Ectodermal cell (in vitro differentiated cells): Measurements from ENCODE around the gene IHH.

Experiments used
- H3K27ac ChIP-seq: 2 replicates; pipeline ENCODE4 v1.7.0; 2013; ENCODE audit warnings: mild to moderate bottlenecking, low read depth, low read length; ENCODE audit not compliant: insufficient read depth, poor library complexity, severe bottlenecking
- H3K27me3 ChIP-seq: 2 replicates; pipeline ENCODE4 v1.7.0; 2013; ENCODE audit warnings: mild to moderate bottlenecking, low read length; ENCODE audit not compliant: insufficient read depth, control insufficient read depth, poor library complexity, severe bottlenecking
- H3K36me3 ChIP-seq: one replicate; pipeline ENCODE4 v1.7.0; 2013; ENCODE audit warnings: low read length; ENCODE audit not compliant: control insufficient read depth, insufficient read depth
- H3K4me1 ChIP-seq: one replicate; pipeline ENCODE4 v1.7.0; 2013; ENCODE audit warnings: low read length; ENCODE audit not compliant: control insufficient read depth, insufficient read depth
- H3K4me3 ChIP-seq: 2 replicates; pipeline ENCODE4 v1.7.0; 2013; ENCODE audit warnings: low read depth, low read length, control low read depth; ENCODE audit not compliant: insufficient read depth
- H3K9me3 ChIP-seq: 2 replicates; pipeline ENCODE4 v1.7.0; 2013; ENCODE audit warnings: mild to moderate bottlenecking, low read length, moderate library complexity; ENCODE audit not compliant: control insufficient read depth
- WGBS, 2 experiments: methylation state at CpG; one replicate each; pipeline ENCODE4 v1.1.7; 2013; ENCODE audit warnings: missing lambda C conversion rate in 2 of 2; 5-methylcytosine and 5-hydroxymethylcytosine counted together

The IHH gene

GRCh38 chr2:219089330-219089729, 28.6 kb upstream of the IHH start:
- H3K4me1 ChIP-seq, result peaks cover 16% of the 10 kb centered on the region
- H3K27me3 ChIP-seq, result no peaks in the 10 kb centered on the region
- no peaks in the 10 kb centered on the region for H3K9me3 ChIP-seq
- H3K27ac ChIP-seq, result no peak overlapping the region
- WGBS, 2 experiments, result 97% methylated on average over 3 of the region's 4 CpGs
- no peak overlapping the region for H3K4me3 ChIP-seq
- H3K36me3 ChIP-seq, result no peaks in the 10 kb centered on the region

- H3K4me1 ChIP-seq, result peaks cover 16% of the 10 kb centered on the region
- no CpG with 5 or more reads among the region's 1 CpG for WGBS, 2 experiments
- H3K27me3 ChIP-seq, result no peaks in the 10 kb centered on the region
- H3K9me3 ChIP-seq, result no peaks in the 10 kb centered on the region
- no peaks in the 10 kb centered on the region for H3K36me3 ChIP-seq
- no peak overlapping the region for H3K27ac ChIP-seq
- H3K4me3 ChIP-seq, result no peak overlapping the region
These were observed 27.1 kb upstream of the IHH start for GRCh38 chr2:219087848-219088247.

GRCh38 chr2:219087361-219087760, 26.6 kb upstream of the IHH start:
- Histone ChIP-seq H3K36me3 (no peaks in the 10 kb centered on the region), H3K27ac (peak overlapping the region; percentile 2), H3K9me3 (no peaks in the 10 kb centered on the region), H3K4me3 (no peak overlapping the region), H3K4me1 (peaks cover 16% of the 10 kb centered on the region), H3K27me3 (no peaks in the 10 kb centered on the region)
- 65 to 66% methylated on average over 5 of the region's 5 CpGs for WGBS, 2 experiments

GRCh38 chr2:219086196-219086595, 25.5 kb upstream of the IHH start:
- no peak overlapping the region for H3K4me3 ChIP-seq
- H3K9me3 ChIP-seq, result no peaks in the 10 kb centered on the region
- H3K36me3 ChIP-seq, result no peaks in the 10 kb centered on the region
- no peak overlapping the region for H3K27ac ChIP-seq
- no peaks in the 10 kb centered on the region for H3K27me3 ChIP-seq
- H3K4me1 ChIP-seq, result peaks cover 16% of the 10 kb centered on the region

GRCh38 chr2:219084791-219085190, 24.1 kb upstream of the IHH start:
- H3K27me3 ChIP-seq, result no peaks in the 10 kb centered on the region
- H3K36me3 ChIP-seq, result no peaks in the 10 kb centered on the region
- H3K4me3 ChIP-seq, result no peak overlapping the region
- no peaks in the 10 kb centered on the region for H3K9me3 ChIP-seq
- no peak overlapping the region for H3K27ac ChIP-seq
- H3K4me1 ChIP-seq, result peaks cover 16% of the 10 kb centered on the region

- Histone ChIP-seq H3K36me3 (no peaks in the 10 kb centered on the region), H3K4me1 (peaks cover 14% of the 10 kb centered on the region), H3K27ac (no peak overlapping the region), H3K9me3 (no peaks in the 10 kb centered on the region), H3K4me3 (no peak overlapping the region), H3K27me3 (no peaks in the 10 kb centered on the region)
- WGBS, 2 experiments, result 89 to 95% methylated on average over 5 of the region's 5 CpGs
These were observed 21.7 kb upstream of the IHH start for GRCh38 chr2:219082332-219082958.

- Histone ChIP-seq H3K4me3 (no peak overlapping the region), H3K27ac (no peak overlapping the region), H3K4me1 (peaks cover 8% of the 10 kb centered on the region), H3K27me3 (no peaks in the 10 kb centered on the region), H3K36me3 (no peaks in the 10 kb centered on the region), H3K9me3 (no peaks in the 10 kb centered on the region)
These were observed 21.1 kb upstream of the IHH start for GRCh38 chr2:219081701-219082331.

GRCh38 chr2:219081096-219081495, 20.4 kb upstream of the IHH start:
- 81 to 86% methylated on average over 7 of the region's 7 CpGs for WGBS, 2 experiments
- no peak overlapping the region for H3K4me3 ChIP-seq
- H3K27ac ChIP-seq, result no peak overlapping the region
- no peaks in the 10 kb centered on the region for H3K9me3 ChIP-seq
- H3K4me1 ChIP-seq, result peaks cover under 1% of the 10 kb centered on the region
- H3K27me3 ChIP-seq, result no peaks in the 10 kb centered on the region
- no peaks in the 10 kb centered on the region for H3K36me3 ChIP-seq

- Histone ChIP-seq H3K27ac (no peak overlapping the region), H3K36me3 (no peaks in the 10 kb centered on the region), H3K4me3 (no peak overlapping the region), H3K27me3 (no peaks in the 10 kb centered on the region), H3K9me3 (no peaks in the 10 kb centered on the region), H3K4me1 (no peaks in the 10 kb centered on the region)
- WGBS, 2 experiments, result 95% methylated on average over 2 of the region's 2 CpGs
These were observed 18.7 kb upstream of the IHH start for GRCh38 chr2:219079417-219079816.

GRCh38 chr2:219078951-219079350, 18.2 kb upstream of the IHH start:
- WGBS, 2 experiments, result 96 to 98% methylated on average over 4 of the region's 4 CpGs
- no peak overlapping the region for H3K4me3 ChIP-seq
- no peaks in the 10 kb centered on the region for H3K36me3 ChIP-seq
- H3K27ac ChIP-seq, result no peak overlapping the region
- H3K4me1 ChIP-seq, result no peaks in the 10 kb centered on the region
- H3K27me3 ChIP-seq, result no peaks in the 10 kb centered on the region
- no peaks in the 10 kb centered on the region for H3K9me3 ChIP-seq

- Histone ChIP-seq H3K4me1 (no peaks in the 10 kb centered on the region), H3K4me3 (no peak overlapping the region), H3K27ac (no peak overlapping the region), H3K9me3 (no peaks in the 10 kb centered on the region), H3K27me3 (no peaks in the 10 kb centered on the region), H3K36me3 (no peaks in the 10 kb centered on the region)
- 57 to 81% methylated on average over 2 to 3 of the region's 3 CpGs for WGBS, 2 experiments
These were observed 17.4 kb upstream of the IHH start for GRCh38 chr2:219078126-219078525.
